GM19328 (cell line): ENCODE measurements around the gene CBFA2T3.
A peak's percentile ranks its signal among the peaks of the same experiment; 100 is the strongest.

ENCODE experiments used
- ATAC-seq: cut with Tn5 transposase; IDR thresholded peaks from one replicate; pipeline ENCODE4 v1.9.1; 2021; ENCODE audit warnings: mild to moderate bottlenecking, moderate library complexity; ENCODE audit not compliant: unreplicated experiment

Gene CBFA2T3

DNA sequence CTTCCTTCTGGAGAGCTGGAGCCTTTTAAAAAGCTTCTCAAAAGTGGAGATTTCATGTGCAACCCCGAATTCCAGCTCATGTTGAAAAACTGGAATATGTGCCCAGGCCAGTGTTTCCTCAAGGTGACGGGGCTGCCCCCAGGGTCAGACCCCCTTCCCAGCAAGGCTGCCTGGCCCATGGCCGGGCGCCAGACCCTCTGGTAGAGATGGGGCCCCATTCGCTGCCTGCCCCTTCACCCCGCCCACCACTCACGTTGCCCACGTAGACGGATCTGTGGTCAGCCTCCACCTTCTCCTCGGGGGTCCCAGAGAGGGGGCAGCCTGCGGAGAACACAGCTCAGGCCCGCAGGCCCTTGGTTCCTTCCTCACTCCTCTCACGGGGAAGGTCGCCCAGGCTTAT, 111.7 kb downstream of the CBFA2T3 start:
- ATAC-seq = no peak

DNA sequence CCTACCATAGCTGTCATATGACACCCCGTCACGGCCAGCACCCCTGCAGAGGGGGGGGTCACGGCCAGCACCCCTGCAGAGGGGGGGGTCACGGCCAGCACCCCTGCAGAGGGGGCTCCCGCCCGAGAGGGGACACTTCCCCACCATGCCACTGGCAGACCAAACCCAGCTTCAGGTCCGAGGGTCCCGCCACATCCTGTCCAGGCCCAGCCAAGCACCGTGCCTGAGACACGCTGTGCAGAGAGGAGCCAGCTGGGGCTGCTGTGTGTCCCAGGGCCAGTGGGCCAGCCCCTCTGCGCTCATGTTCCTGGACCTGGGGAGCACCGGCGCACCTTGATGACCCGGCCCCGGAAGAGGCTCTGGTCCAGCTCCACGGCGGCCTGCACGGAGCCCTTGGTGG, 112.5 kb downstream of the CBFA2T3 start:
- ATAC-seq = no peak

DNA sequence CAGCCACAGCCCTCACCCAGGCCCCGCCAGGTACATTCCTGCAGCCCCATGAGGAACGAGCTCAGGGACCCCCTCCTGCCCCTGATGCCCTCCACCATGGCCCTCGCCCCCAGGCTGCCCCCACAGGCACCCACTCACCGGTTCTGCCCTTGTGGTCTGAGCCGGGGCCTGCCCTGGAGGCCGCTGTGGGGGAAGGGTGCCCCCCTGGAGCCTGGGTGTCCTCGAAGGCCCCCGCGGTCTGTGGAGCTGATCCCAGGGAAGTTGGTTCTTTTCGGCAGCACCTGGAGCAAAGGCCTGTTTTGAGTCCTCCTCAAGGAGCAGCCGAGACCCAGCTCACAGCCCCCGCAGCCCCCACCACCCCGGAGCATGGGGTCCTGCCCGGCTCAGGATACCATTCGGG, 112.9 kb downstream of the CBFA2T3 start:
- no peak for ATAC-seq

DNA sequence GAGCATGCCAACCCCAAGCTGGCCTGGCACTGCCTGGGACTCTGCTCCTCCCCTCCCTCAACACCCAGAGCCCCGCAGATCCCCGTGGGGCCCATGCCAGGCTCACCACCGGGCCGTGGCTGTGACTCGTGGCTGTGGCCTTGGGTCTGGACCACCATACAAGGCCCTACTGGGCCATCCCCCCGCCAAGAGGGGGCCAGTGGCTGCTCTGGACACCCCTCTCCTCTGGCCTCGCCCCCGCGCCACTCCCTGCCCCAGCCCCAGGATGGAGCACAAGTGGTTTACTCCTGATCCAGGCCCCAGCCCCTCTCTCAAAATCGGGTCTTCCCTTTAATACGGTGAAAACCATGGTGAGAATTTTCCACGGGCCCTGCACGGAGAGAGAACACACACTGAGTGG, 113.6 kb downstream of the CBFA2T3 start:
- no peak for ATAC-seq

DNA sequence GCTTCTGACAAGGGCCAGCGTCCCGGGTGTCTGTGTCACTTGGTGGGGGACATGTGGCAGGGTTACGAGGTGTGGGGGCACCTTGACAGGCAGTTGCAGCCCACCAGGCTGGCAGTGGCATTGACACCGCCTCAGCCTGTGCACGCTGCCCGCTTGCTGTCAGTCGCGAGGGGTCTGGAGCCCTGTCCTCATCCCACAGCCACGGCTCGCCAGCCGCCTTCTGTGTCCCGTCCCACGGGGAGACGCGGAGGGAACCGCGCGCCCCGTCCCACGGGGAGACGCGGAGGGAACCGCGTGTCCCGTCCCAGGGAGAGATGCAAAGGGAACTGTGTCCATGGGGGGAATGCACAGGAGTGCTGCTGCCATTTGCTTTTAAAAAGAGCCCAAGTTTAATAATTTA, 114.0 kb downstream of the CBFA2T3 start:
- no peak for ATAC-seq

DNA sequence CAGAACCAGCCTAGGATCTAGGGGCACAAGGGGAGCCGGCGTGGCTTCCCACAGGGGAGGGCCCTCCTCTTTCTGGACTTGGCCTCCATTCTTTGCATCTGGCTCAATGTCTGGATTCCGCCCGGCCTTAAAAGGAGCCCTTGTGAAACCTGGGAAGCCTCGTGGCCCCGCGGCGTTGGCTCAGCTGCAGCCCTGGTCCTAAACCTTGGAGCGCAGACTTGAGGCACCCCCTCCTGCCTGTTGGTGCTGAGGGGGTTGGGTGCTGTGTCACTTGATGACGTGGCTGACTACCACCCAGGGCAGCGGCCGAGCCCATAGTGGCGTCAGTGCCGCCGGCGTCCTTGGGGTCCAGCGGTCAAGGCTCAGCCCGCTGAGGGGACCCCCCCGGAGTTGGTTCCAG, 115.6 kb downstream of the CBFA2T3 start:
- no peak for ATAC-seq

DNA sequence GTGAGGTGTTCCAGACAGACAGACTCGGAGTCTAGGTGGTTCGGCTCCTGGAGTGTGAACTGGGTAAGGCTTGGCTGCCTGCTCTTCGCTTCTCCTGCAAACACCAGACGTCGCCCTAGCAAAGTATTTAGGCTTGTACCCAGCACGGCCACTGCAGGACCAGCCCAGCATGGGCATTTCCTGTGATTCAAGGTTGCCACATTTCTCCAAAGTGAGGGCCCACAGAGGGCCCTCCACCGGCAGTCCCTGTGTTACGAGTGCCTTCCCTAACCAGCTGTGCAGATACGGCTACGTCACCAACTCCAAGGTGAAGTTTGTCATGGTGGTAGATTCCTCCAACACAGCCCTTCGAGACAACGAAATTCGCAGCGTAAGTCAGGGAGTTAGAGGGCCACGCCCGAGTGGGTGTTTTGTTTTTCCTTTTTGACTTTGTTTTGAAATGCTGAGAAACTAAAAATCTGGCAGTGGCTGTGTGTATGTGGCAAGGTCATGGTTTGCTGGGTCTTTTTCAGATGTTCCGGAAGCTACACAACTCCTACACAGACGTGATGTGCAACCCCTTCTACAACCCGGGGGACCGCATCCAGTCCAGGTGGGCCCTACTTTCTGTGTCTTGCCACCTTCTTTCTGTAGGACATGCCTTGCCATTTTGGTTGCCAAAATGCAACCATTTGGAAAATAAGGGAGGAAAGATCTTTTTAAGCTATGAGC, 117.5 kb downstream of the CBFA2T3 start:
- no peak for ATAC-seq

DNA sequence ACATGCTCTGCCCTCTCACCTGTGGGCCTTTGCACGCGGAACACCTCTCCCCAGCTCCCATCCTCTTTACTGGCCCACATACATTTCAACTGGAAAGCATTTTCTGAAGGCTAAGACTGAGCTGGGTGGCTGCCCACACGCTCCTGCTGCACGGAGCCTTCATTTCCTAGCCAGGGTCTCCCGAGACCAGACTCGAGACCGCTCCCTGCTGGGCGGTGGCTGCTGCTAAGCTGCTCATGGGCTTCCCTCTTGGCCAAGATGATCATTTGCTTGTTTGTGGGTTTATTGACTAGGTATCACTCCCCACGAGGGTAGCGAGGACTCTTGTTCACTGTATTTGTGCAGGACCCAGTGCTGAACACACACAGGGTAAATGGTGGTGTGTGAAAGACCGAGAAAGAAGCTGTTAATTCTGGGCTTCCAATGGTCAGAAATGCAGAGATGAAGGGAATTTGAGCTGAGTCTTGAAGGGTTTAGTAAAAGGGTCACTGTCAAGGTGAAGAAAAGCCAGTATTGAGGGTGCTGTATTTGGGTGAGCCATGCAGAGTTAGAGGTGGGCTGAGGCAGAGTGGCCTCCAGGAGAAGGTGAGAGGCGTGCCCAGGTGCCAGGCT, 119.2 kb downstream of the CBFA2T3 start:
- ATAC-seq = no peak

DNA sequence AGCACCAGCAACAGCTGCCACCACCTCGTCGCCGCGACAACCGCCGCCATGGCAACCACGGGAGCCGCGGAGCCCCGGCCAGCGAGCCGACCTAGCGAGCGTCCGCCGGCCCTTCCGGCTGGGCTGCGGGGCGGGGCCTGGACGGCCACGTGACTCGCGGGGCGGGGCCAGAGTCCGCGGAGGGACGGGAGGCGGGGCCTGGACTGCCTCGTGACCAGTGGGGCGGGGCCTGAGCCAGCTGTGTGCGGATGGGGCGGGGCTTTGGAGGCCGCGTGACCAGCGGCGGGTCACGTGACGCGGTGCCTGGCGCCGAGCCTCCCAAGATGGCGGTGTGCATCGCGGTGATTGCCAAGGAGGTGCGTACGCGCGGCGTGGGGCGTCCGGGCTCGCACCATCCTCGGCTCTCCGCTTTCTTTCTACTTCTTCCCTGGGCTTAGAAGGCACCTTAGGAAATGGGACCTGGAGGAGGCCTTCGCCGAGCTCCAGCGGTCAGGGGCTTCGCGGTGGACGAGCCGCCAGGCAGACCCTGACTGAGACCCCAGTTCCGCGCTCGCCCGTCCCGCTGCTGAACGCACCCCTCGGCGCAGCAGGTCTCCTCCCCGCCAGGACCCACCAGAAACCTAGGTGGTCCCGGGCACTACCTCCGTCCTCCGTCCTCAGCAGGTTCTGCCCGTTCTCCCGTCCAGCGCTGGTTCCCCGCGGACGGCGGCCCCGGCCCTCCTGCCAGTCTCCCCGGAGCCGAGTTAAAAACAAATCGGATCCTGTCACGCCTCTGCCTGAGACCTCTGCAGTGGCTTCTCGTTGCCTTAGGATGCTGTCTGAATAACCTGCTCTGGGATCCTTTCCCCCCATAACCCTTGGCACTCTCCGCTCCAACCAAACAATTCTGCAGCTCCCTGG, 119.9 kb downstream of the CBFA2T3 start, which contains the start of the genes GALNS and TRAPPC2L:
TSS of gene GALNS (minus strand) at position 120 of the 900 bp plus-strand sequence. CDS start at position 50, 70 bp downstream.
TSS of gene TRAPPC2L (plus strand) at position 300 of the 900 bp plus-strand sequence. CDS start at position 324, 24 bp downstream.
- ATAC-seq = peak; percentile 82

DNA sequence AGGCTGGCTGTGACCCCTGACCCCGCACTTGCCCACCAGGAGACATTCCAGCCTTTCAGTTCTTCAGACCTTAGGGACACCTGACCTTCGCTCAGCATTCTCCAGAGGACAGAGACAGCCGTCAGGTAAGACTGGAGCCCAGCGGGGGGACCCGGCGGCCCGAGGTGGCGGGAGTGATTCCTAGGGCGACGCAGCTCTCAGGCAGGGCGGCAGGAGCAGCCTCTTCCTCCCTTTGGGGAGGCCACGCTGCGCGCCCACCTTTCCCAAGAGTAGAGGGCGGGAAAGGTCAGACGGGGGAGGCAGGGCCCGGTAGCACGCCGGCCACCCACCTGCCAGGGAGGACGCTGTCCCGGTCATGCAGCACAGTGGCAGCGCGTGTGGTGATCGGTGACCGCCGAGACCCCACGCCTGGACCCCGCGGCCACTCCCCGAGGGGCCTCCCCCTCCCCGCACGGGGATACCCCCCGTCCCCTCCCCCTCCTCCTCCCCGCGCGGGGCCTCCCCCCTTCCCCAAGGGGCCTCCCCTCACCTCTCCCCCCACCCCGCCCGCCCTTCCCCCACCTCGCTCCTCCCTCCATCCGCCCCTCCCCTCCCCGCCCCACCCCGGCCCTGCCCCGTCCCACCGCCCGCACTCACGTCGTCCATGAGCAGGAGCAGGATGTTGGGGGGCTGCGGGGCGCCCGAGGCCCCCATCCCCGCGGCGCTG, 120.7 kb downstream of the CBFA2T3 start:
- peak; percentile 17 for ATAC-seq

DNA sequence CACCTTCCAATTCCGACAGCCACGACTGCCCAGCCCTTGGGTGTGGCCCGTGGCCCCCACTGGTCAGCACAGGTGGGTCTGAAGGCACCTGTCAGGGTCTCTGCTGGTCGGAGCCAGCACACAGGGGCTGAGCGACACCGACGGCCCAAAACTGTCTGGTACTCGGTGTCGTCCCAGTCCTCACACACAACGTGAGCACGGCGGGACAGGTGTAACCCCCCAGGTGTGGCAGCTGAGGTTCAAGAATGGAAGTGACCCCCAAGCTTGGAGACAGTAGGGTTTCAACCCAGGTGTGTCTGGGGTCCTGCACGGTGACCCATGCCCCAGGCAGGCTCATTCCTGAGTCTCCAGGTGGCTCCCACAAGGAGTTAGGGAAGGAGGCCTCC, 121.3 kb downstream of the CBFA2T3 start:
- ATAC-seq = no peak

DNA sequence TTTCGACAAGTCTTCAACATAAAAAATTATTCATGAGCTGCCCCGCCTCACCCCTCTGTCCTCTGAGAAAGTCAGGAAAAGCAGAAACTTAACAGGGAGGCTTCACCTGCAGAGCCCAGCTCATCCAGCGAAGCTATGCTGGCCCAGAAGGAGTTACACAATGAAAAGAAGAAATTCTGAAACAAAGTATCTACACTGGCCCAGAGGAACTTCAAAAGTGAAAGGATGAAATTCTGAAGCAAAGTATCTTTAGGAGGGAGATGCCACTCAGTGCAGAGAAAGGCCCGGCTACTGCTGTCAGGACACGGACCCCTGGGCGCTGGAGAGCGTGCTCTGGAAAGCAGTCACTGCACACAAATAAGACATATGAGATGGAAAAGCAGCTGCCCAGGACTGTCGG, 121.8 kb downstream of the CBFA2T3 start:
- no peak for ATAC-seq

DNA sequence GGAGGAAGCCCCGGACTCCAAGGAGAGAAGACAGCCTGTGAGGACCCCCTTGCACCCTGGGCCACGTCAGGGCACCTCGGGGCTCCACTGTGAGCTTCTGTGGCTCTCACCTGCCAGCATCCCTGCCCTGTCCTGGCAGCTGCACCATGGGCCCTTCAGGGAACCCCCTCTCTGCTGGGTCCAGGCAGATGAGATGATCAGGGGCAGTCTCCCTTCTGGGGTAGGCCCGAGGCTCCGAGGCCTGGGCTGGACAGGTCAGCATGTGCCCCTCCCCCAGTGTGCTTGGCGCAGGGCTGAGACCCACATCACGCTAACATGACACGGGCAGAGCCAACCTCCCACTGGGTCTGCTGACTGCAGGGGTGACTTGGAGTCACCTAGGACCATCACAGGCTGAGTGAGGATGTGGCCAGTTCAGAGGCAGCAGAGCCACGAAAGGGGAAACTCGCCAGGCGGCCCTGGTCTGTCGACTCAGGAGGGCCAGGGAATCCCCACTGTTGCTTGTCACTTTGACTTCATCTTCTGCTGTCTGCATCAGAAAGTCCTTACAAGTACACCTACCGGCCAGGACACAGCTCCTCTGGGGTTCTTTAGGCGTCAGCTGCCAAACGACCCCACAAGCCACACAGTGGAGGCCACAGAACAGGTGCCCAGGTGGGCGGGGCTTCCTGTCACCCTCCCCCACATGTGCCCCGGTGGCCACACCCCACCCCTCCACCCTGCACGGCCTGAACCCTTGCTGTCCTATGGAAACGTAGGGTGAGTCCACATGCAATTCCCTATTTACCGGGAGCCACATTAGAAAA, 122.5 kb downstream of the CBFA2T3 start:
- no peak for ATAC-seq

DNA sequence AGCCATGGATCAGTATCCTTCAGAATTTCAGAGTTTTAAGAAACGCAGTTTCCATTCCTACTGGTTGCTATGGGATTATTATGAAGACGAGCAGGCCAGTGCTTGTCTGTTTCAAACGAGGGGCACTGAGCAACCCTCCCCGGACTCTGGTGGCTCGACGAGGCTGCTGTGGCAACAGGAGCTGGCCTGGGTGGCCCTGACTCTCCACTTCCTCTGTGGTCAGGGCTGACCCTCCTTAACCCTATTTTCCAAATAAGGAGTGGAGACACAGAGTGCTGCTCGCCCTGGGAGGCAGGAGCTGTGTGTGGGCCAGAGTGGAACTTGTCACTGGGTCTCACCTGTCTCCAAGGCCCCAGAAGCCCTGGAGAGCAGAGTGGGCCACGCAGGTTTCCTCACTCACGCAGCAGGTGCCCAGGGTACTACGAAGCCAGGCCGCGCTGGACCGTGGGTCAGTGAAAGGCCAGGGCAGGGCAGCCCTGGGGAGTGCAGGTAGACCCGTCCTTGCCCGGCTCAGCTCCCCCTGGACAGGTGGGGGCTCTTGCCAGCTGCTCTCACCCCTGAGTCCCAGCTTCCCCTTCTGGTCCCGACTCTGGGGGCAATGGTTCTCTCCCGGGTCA, 123.6 kb downstream of the CBFA2T3 start:
- no peak for ATAC-seq

DNA sequence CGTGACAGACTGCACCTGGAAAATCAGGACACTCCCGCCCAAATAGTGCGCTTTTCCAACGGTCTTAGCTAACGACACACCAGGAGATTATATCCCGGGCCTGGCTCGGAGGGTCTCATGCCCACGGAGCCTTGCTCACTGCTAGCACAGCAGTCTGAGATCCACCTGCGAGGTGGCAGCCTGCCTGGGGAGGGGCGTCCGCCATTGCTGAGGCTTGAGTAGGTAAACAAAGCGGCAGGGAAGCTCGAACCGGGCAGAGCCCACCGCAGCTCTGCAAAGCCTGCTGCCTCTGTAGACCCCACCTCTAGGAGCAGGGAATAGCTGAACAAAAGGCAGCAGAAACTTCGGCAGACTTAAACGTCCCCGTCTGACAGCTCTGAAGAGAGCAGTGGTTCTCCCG, 125.4 kb downstream of the CBFA2T3 start:
- no peak for ATAC-seq

DNA sequence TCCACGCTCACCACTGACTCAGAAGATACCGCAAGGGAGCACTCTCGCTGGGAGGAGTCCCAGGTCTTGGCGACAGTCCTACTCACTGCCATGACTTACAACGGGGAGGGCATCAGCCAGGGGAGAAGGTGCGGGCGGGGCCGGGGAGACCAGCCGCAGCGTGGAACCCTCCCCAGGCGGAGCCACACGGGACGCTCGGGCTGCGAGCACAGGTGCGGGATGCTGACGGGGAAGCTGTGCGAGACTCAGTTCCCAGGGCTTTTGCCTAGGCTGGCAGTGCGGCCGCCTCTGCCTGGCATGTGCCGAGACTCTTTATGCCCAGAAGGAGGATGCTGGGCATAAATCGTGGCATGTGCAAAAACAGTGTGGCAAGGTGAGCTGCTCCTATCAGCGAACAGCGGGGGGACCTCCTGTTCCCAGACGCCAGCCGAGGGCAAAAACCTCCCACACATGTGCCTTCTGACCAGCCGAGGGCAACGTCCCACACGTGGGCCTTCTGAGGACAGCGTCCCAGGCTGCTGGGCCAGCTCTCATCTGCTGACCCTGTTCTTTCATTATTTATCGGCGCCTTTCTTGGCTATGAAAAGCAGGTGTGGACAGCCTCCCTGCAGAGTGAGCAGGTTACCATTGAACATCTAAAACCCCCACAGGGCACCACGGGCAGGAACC, 126.3 kb downstream of the CBFA2T3 start:
- ATAC-seq = no peak

DNA sequence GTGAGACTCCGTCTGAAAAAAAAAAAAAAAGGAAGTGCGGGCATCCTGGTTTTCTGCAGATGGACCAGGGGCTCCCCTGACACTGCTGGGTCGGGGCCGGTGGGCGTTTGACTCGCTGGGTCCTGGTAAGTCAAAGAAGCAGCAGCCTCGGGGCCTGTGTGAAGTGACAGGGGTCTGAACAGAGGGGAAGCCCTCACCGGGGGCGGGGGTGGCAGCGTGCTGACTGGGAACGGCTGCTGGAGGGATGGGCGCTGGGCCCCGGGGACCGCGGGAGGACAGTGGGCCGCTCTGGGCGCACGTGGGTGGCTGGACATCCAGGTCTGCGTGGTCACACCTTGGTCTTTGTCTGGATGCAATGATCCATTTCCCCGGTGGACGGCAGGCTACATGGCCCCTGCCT, 128.4 kb downstream of the CBFA2T3 start:
- ATAC-seq = no peak

DNA sequence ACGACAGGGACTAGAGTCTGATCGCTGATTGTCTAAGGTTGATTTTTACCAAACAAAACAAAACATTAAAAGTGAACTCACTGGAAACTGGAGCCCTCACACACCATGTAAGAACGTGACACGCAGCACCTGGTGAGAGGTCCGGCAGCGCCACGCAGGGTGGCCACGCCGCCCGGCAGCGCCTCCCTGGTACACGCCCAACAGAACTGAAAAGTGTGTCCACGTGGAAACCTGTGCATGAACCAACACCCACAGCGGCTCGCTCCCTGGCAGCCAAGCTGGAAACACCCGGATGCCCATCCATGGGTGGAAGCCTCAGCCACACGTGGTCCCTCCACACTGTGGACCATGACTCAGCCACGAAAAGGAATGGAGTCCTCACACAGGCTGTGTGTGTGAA, 129.4 kb downstream of the CBFA2T3 start:
- no peak for ATAC-seq

DNA sequence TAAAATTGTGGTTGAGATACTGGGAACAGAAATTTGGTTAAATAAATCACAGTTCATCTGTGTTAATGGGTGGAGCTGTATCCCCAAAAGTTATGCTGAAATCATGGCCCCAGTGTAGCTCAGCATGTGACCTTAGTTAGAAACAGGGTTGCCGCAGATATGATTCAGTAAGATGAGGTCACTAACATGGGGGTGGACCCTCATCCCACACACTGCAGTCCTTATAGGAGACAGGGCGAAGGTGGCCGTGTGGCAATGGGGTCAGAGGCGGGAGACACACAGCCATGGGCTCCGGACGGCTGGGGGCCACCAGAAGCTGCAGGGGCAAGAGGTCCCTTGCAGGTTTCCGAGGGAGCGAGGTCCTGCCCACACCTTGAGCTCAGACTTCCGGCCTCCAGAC, 130.9 kb downstream of the CBFA2T3 start:
- no peak for ATAC-seq
